Pons (tissue), 1 donor: ENCODE data around the gene OR10A3.

Source experiments
- DNase-seq: peaks from one replicate; pipeline ENCODE4 v3.0.0-alpha.2; 2016; ENCODE audit warnings: low spot score

The OR10A3 gene

GRCh38 chr11:7941146-7941545 is 362 bp downstream of the OR10A3 start:
- no peak for DNase-seq

GRCh38 chr11:7936615-7937014 is 4.9 kb downstream of the OR10A3 start:
- DNase-seq = no peak

GRCh38 chr11:7931168-7931567 is 10.3 kb downstream of the OR10A3 start, which contains the start of gene OR10A6:
TSS of gene OR10A6 (minus strand) at chr11:7931268. CDS start at chr11:7928662, 2,606 bp downstream.
- DNase-seq = no peak

GRCh38 chr11:7927635-7928034 is 13.9 kb downstream of the OR10A3 start:
- DNase-seq = no peak

- DNase-seq = no peak
These were observed 17.0 kb downstream of the OR10A3 start for GRCh38 chr11:7924536-7924935.

- DNase-seq = no peak
These were observed 23.4 kb downstream of the OR10A3 start for GRCh38 chr11:7918141-7918540.

- DNase-seq = no peak
These were observed 30.5 kb downstream of the OR10A3 start for GRCh38 chr11:7911011-7911410.

- no peak for DNase-seq
These were observed 31.2 kb downstream of the OR10A3 start for GRCh38 chr11:7910286-7910788.

- DNase-seq = no peak
These were observed 31.8 kb downstream of the OR10A3 start for GRCh38 chr11:7909585-7910285.

- DNase-seq = no peak
These were observed 34.4 kb downstream of the OR10A3 start for GRCh38 chr11:7907121-7907520.

- DNase-seq = no peak
These were observed 35.0 kb downstream of the OR10A3 start for GRCh38 chr11:7906481-7906880.

- no peak for DNase-seq
These were observed 35.5 kb downstream of the OR10A3 start for GRCh38 chr11:7905961-7906429.

GRCh38 chr11:7905549-7905948 is 36.0 kb downstream of the OR10A3 start:
- no peak for DNase-seq

GRCh38 chr11:7904917-7905316 is 36.6 kb downstream of the OR10A3 start:
- no peak for DNase-seq

GRCh38 chr11:7903940-7904339 is 37.6 kb downstream of the OR10A3 start:
- DNase-seq = no peak

GRCh38 chr11:7901319-7901854 is 40.1 kb downstream of the OR10A3 start:
- DNase-seq = no peak

- no peak for DNase-seq
These were observed 40.8 kb downstream of the OR10A3 start for GRCh38 chr11:7900686-7901085.

- DNase-seq = no peak
These were observed 42.1 kb downstream of the OR10A3 start for GRCh38 chr11:7899418-7899817.

- no peak for DNase-seq
These were observed 42.7 kb downstream of the OR10A3 start for GRCh38 chr11:7898666-7899283.

- no peak for DNase-seq
These were observed 45.3 kb downstream of the OR10A3 start for GRCh38 chr11:7896009-7896785.

GRCh38 chr11:7894251-7894650 is 47.3 kb downstream of the OR10A3 start:
- DNase-seq = no peak

- DNase-seq = no peak
These were observed 47.7 kb downstream of the OR10A3 start for GRCh38 chr11:7893796-7894195.
